GM18873 (cell line): ENCODE measurements around the gene TENM4.
"Not testable (repeated sequence)": the region's sequence is repeated elsewhere in the genome, so short reads cannot be mapped to it uniquely, and the experiment has no call there.

Experiments
- ATAC-seq: cut with Tn5 transposase; IDR thresholded peaks from one replicate; pipeline ENCODE4 v1.9.1; 2021; ENCODE audit warnings: mild to moderate bottlenecking, moderate library complexity, moderate number of reproducible peaks; ENCODE audit not compliant: unreplicated experiment, low FRiP score

TENM4 gene

GRCh38 chr11:79192836-79193235 lies 248.0 kb downstream of the TENM4 start:
- no peak for ATAC-seq

- ATAC-seq, result not testable (repeated sequence)
Observed at GRCh38 chr11:79191716-79192115, 249.1 kb downstream of the TENM4 start.

- not testable (repeated sequence) for ATAC-seq
Observed at GRCh38 chr11:79190553-79190952, 250.3 kb downstream of the TENM4 start.

GRCh38 chr11:79189601-79190000 lies 251.2 kb downstream of the TENM4 start:
- ATAC-seq, result no peak

DNA sequence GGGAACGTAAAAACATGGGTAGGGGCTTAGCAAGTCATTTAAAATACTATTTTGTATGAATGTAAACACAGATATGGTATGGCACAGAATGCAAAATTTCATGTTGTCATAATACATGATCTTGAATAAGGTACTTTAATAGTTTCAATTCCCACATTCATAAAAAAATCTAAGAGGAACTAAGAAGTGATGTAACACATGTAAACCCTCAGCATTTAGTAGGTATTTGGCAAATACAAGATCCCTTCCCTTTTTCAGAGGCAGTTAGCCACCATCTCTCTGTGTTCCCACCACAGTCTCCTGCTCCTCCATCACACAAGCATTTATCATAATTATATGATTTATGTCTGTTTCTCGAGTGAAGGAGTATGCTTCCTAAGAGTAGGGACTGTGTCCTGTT lies 251.8 kb downstream of the TENM4 start:
- ATAC-seq, result no peak

DNA sequence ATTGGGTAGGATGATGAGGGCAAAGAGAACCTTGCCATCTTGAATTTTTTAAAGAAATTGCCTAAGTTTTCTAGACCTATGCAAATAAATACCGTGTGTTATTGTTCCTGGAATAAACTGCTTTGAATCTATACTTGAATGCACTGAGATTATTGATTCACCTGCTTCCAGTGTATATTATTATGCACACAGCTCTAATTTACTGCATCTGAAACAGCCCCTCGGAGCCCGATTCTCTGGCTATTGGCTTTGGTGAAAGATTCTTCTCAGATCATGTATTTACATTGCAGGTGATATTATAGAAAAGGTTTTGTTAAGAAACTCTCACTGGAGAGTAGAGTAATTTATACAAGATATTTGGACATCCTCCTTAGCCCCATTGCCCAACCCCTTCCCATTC lies 254.2 kb downstream of the TENM4 start:
- ATAC-seq, result no peak

- no peak for ATAC-seq
Observed at GRCh38 chr11:79185351-79185750, 255.5 kb downstream of the TENM4 start.

DNA sequence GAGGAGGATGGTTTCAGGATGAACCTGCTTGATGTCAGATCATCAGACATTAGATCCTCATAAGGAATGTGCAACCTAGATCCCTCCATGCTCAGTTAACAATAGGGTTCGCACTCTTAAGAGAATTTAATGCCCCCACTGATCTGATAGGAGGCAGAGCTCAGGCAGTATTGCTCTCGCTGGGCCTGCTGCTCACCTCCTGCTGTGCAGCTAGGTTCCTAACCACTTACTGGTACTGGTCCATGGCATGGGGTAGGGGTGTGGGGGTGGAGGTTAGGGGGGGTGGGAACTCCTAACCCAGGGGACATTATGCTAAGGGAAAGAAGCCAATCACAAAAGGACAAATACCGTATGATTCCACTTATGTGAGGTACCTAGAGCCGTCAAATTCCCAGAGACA lies 256.5 kb downstream of the TENM4 start:
- no peak for ATAC-seq

GRCh38 chr11:79182794-79183193 lies 258.0 kb downstream of the TENM4 start:
- ATAC-seq, result no peak

GRCh38 chr11:79179087-79179486 lies 261.7 kb downstream of the TENM4 start:
- ATAC-seq, result no peak

DNA sequence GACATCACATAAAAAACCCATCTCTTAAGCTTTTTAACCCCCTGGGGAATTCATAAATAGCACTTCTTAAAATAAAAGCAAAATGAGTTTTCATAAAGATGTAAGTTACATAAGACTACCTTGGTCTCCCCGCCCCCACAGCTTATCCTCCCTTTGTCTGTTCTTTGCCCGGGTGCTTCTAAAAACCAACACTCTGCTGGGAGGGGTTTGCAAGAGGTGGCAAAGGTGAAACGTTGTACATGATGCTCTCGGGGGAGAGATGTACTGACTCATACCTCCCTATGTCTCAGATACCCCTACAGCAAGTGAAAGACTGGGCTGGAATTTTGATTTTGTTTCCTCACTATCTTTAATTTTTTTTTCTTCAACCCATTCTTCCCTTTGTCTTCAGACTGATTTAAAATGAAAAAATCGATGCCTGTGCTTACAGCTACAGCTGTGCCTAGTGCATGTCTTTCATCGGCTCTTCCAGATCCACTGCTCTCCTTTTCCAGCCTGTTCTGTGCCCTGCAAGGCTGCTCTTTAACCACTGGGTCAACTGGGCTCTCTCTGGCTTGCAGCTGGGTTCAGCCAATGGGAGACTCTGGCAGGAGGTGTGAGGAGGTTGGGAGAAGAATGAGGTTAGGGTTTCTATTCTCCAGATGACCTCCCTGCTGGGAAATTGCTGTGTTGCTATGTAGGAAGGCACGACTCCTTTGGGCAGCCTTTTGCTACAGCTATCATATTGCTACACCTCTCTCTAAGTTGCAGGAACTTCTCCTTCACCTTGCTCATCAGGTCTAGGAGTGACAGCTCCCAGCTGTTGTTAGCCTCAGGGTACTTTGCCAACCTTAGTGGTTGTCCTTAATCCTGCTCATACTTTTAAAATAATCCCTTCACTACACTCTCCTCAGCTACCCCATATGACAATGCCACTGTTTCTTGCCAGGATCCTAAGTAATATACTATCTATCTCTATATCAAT lies 266.5 kb downstream of the TENM4 start:
- no peak for ATAC-seq

DNA sequence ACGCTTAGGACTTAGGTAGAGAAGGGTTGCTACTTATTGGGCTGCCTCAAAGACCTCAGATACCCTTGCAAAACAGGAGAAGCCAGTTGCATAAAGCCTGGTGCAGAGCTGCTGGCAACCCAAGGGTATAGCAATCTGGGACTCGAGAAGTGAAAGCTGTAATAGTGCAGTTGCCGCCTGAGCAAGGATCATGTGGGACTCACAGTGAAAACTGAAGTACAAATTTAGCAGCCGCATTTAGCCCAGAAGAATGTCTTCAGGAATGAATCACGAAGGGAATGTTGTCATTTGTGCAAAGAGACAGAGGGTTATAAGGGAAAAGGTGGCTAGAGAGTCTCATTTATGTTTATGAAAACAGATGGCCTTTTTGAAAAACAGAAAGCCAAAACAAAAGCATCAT lies 267.2 kb downstream of the TENM4 start:
- ATAC-seq, result no peak

GRCh38 chr11:79170321-79170720 lies 270.5 kb downstream of the TENM4 start:
- no peak for ATAC-seq

GRCh38 chr11:79168530-79169110 lies 272.2 kb downstream of the TENM4 start:
- ATAC-seq, result no peak

DNA sequence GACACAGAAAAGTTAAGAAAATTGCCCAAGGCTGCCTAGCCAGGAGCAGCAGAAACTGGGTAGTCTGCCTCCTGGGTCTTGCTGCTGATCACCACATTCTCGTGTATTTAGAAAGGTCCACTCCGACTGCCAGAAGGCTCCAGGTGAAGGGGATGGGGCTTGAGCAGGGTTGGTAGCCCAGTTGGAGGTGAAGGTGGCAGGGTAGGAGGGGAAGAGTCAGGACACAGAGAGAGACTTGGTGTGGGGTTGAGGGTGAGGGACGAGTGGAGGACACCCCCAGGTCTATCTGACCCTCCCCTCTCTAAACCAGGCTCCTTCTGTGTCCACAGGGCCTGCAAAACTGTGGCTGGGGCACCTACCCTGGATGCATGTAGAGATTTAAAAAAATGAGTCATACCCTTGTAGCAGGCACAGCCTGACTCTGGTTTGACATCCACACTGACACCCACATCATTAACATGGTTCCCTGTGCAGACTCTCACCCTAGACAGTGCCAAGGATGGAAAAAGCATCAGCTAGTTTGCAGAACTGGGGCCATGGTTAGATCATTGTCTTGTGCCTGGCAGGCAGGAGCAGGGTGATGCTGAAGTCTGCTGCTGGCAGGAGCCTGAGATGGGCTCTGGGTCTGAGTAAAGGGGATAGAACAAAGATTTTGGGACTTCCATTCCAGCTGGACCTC lies 273.2 kb downstream of the TENM4 start:
- no peak for ATAC-seq

DNA sequence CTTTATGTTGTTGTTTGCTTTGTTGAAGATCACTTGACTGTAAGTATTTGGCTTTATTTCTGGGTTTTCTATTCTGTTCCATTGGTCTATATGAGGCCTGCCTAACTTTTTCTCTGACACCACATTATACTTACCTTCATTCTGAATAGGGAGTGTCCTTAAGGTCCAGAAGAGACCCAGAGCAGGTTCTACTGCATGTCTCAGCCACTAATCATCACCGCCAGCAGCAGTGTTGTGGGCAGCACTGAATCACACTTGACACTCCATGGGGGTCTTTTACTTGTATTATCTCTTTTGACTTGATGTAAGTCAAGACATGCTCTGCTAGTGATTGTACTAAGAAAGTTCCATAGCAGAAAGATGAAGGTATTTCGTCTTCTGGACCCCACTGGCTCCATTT lies 274.9 kb downstream of the TENM4 start:
- no peak for ATAC-seq

DNA sequence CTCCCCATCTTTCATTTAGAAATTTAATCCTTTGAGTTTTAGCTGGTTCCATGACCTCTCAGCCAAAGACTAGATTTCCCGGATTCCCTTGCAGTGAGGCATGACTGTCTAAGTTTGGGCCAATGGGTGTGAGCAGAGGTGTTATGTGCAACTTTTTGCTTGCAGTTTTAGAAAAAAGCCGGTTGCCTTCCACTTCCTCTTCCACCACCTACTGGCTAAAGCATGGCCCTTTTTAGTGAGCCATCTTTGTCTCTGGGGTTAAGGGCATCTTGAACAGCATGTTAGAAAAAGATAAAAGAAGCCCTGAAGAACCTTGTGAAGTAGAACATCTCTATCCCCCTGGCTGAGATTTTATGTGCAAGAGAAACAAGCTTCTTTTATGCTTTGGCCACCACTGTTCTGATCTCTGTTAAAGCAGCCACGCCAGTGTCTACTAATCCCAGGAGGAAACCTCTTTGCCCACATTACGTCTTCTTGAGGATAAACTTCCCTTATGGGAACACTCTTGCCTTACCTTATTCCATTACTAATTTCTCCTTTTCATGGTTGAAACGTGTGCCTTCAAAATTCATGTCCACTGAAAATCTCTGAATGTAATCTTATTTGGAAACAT lies 279.9 kb downstream of the TENM4 start:
- no peak for ATAC-seq

DNA sequence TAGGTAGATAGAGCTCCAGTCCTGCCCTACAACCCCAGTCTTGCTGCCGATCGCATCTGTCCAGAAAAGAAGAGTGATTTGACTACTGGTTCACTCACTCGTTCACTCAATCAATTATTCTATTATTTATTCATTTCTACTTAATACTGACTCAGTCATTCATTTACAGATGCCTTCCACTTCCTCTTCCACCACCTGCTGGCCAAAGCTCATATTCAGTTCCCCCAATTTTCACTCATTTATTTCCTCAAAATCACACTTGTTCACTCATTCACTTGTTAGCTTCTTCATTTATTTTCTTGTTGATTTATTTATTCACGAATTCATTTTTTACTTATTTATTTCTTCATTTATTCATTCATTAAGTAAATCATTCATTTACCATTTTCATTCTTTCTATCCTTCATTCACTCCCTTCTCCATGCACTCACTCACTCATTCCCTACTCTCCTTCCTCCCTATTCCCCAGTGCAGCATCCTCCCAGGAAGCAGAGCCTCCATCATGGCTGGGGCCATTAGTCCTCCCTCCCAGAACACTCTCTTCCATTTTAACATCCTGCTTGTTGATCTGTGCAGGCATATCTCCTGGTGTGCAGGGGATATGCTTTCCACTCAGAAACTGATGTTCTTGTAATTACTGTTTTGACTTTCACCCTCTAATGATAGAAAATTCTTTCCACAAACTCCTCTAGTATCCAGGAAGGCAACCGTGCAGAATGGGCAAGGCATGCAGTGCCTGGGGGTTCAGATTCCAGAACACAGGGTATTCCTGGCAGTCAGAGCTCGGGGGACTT lies 281.0 kb downstream of the TENM4 start:
- ATAC-seq, result no peak

- no peak for ATAC-seq
Observed at GRCh38 chr11:79157738-79158137, 283.1 kb downstream of the TENM4 start.

DNA sequence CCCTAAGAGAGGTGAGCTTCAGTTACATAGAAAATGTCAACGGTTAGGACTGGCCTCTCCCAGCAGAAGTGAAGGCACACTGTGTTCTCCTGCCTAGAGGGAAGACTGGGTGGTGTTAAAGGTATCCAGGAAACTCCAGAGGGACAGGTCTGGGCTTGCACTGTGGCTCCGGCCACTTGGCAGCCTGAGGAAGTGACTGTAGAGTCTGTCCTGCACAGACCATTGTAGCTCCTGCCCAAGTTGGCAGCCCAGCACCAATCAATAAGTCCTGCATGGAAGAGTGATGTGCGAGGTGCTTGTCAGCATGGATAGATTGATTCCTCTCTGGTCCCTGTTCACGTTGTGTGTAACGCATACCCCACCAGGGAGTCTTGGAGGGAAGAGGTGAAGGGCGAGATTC lies 284.8 kb downstream of the TENM4 start:
- ATAC-seq, result no peak
